ENCODE data around the gene RTP5. TPM values are rescaled to one million over a fixed set of nuclear protein-coding genes. Genes with fewer than 3 reads are reported as not detected.

RTP5 gene
- total and polyA plus RNA-seq, 2 of the 8 experiments (the other 6 are each of a cell fraction or from before 2014, with no cell fraction given) = not detected

DNA sequence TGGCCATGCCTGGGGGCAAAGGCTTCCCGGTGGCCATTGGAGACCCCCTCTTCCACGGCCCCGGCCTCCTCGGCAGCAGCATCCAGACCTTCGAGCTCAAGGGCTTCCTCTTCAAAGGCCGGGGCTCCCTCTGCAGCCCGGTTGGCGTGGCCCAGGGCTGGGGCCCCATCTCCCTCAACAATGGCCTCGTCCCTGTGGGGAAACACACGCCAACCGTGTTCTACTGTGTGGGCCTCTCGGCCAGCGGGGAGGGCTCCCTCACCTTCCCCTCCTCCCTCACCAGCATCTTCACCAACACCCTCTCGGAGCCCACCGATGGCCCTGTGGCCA is 2.7 kb downstream of the RTP5 start:
- WGBS, 2 experiments (ENCODE audit: extremely low coverage in 1 of 2, insufficient coverage in 1 of 2, insufficient read length in 1 of 2, insufficient replicate concordance in 2 of 2, low coverage in 1 of 2, low lambda C conversion rate in 2 of 2, missing lambda C conversion rate in 1 of 2) = 83% methylated on average over 12 of the region's 15 CpGs; no CpG with 5 or more reads in 1 of the 2 experiments
- TF ChIP-seq TAF7 (optimal IDR thresholded peaks at IDR 0.05; ENCODE audit: borderline replicate concordance, low read depth, low read length) (no peak), CEBPB (IDR thresholded peaks at IDR 0.05; ENCODE audit: low read depth, low read length) (no peak), EZH2 (IDR thresholded peaks at IDR 0.05; ENCODE audit: low read depth, low read length, severe bottlenecking) (no peak), KDM1A (IDR thresholded peaks at IDR 0.05; ENCODE audit: borderline replicate concordance, low read length) (no peak), HDAC2 (IDR thresholded peaks at IDR 0.05; ENCODE audit: borderline replicate concordance in 1 of 2, low read depth in 2 of 2, low read length in 2 of 2) (no peak), EGR1 (IDR thresholded peaks at IDR 0.05; ENCODE audit: borderline replicate concordance, low read depth, low read length) (no peak)

More for the DNA sequence above, 2.7 kb downstream of the RTP5 start:
- ChIA-PET CTCF (ENCODE audit: partially characterized antibody) (no interaction called here), POLR2A (ENCODE audit: partially characterized antibody) (no interaction called here)
- Histone ChIP-seq H3K27ac (ENCODE audit: low read depth, low read length) (no peak overlapping the region), H2BK12ac (ENCODE audit: low read depth, low read length) (no peak overlapping the region), H3K9me3 (ENCODE audit: insufficient read depth in 2 of 2, low read depth in 1 of 2, low read length in 1 of 2) (peaks cover 7 to 18% of the 10 kb centered on the region in 2 experiments; a peak in 3 of 4 replicates), H2AK5ac (ENCODE audit: low read depth, low read length) (no peak overlapping the region), H2BK120ac (replicated peaks; ENCODE audit: low read depth, low read length) (no peak overlapping the region), H2BK5ac (ENCODE audit: low read depth, low read length) (no peak overlapping the region), H3K4me3 (ENCODE audit: extremely low read depth in 1 of 4, insufficient read depth in 2 of 4, low read depth in 3 of 4, low read length in 4 of 4) (no peak overlapping the region), H3K9ac (replicated peaks in 1 of 4; ENCODE audit: extremely low read depth in 1 of 4, low read depth in 3 of 4, low read length in 3 of 4) (no peak overlapping the region), H4K91ac (replicated peaks; ENCODE audit: insufficient read length, low read length) (no peak overlapping the region), H2BK15ac (ENCODE audit: low read length) (no peak overlapping the region), H3K79me1 (ENCODE audit: low read depth, low read length) (no peaks in the 10 kb centered on the region), H3K4ac (replicated peaks; ENCODE audit: insufficient read length, low read depth, low read length) (no peak overlapping the region), H4K8ac (ENCODE audit: extremely low read depth, insufficient read depth, low read length) (no peak overlapping the region), H3K4me1 (replicated peaks in 1 of 4; ENCODE audit: control insufficient read depth in 3 of 4, insufficient read depth in 4 of 4, low read length in 3 of 4) (no peaks in the 10 kb centered on the region; a peak in 1 of 7 replicates), H2AFZ (ENCODE audit: low read length) (no peak overlapping the region), H3K79me2 (ENCODE audit: control insufficient read depth in 1 of 2, insufficient read depth in 2 of 2, low read length in 2 of 2) (no peaks in the 10 kb centered on the region), H3K56ac (replicated peaks; ENCODE audit: insufficient read length, low read depth, low read length) (no peak overlapping the region), H3K23ac (ENCODE audit: insufficient read length) (no peak overlapping the region), H4K5ac (ENCODE audit: insufficient read length, low read depth, low read length) (no peak overlapping the region), H4K20me1 (replicated peaks in 1 of 2; ENCODE audit: control insufficient read depth in 1 of 2, insufficient read depth in 2 of 2, low read length in 2 of 2) (no peaks in the 10 kb centered on the region), H3K4me2 (ENCODE audit: insufficient read depth in 1 of 2, low read depth in 2 of 2, low read length in 2 of 2) (no peak overlapping the region), H3K36me3 (ENCODE audit: control insufficient read depth in 2 of 4, insufficient read depth in 4 of 4, low read length in 3 of 4) (no peaks in the 10 kb centered on the region), H3K27me3 (replicated peaks in 1 of 4; ENCODE audit: control insufficient read depth in 3 of 4, extremely low read depth in 1 of 4, insufficient read depth in 3 of 4, low read length in 3 of 4) (no peaks in the 10 kb centered on the region), H3K18ac (ENCODE audit: extremely low read depth, low read length) (no peak overlapping the region), H2BK20ac (ENCODE audit: low read length) (no peak overlapping the region), H3K23me2 (ENCODE audit: low read depth, low read length) (no peaks in the 10 kb centered on the region), H3K14ac (ENCODE audit: insufficient read length) (no peak overlapping the region)
- FAIRE-seq (no peak), DNase-seq (ENCODE audit: low read depth in 1 of 2, low spot score in 2 of 2) (no peak)
